ENCODE measurements around the gene TWF1.

GRCh38 chr12:43816168-43816567, 10.1 kb upstream of the TWF1 start:
- TF ChIP-seq CTCF (conservative IDR thresholded peaks at IDR 0.05; ENCODE audit: low read depth in 2 of 2) = no peak
- TF ChIP-seq POLR2AphosphoS5 (IDR thresholded peaks at IDR 0.05; ENCODE audit: low read depth) = no peak
- no peak for TF ChIP-seq JUNB (IDR thresholded peaks at IDR 0.05; ENCODE audit: unreplicated experiment)
- no peak for TF ChIP-seq EZH2 (IDR thresholded peaks at IDR 0.05; ENCODE audit: low read depth, unreplicated experiment)
- TF ChIP-seq CREB1 (CRISPR knock-in tag; IDR thresholded peaks at IDR 0.05; ENCODE audit: low read depth) = no peak
- TF ChIP-seq REST (IDR thresholded peaks at IDR 0.05; ENCODE audit: unreplicated experiment) = no peak
- TF ChIP-seq EZH2phosphoT487 (IDR thresholded peaks at IDR 0.05; ENCODE audit: unreplicated experiment) = no peak
- TF ChIP-seq ETS1 (IDR thresholded peaks at IDR 0.05) = no peak
